HepG2 (cell line): Measurements from ENCODE around the gene MYH9. TPM values are rescaled to one million over a fixed set of nuclear protein-coding genes. Genes with fewer than 3 reads are reported as not detected.
A peak's percentile ranks its signal among the peaks of the same experiment; 100 is the strongest.

Source experiments
- ATF4 ChIP-seq, 2 experiments: fragments of 450-650 bp in 1 of 2; sonication (generic) in 1 of 2; formaldehyde crosslinking; IDR thresholded peaks; 2 replicates each; pipeline versions ENCODE4 v1.5.0 to v1.8.0; 2020 to 2022; ENCODE audit warnings: mild to moderate bottlenecking in 1 of 2, missing genetic modification reagents in 1 of 2
- CENPT ChIP-seq: sonication (generic); formaldehyde crosslinking; IDR thresholded peaks from 2 replicates; pipeline ENCODE4 v1.8.0; 2022; ENCODE audit warnings: low read depth, mild to moderate bottlenecking, moderate library complexity, missing genetic modification reagents
- DZIP1 ChIP-seq: sonication (generic); formaldehyde crosslinking; IDR thresholded peaks from 2 replicates; pipeline ENCODE4 v1.5.0; 2020; ENCODE audit warnings: mild to moderate bottlenecking, missing genetic modification reagents
- GABPB1 ChIP-seq: IDR thresholded peaks from 2 replicates; pipeline ENCODE4 v1.6.1; 2016; ENCODE audit warnings: mild to moderate bottlenecking, missing genetic modification reagents, moderate library complexity, missing compliant biosample characterization
- KDM4B ChIP-seq: sonication (generic); formaldehyde crosslinking; IDR thresholded peaks from 2 replicates; pipeline ENCODE4 v1.4.0; 2020; ENCODE audit warnings: missing genetic modification reagents
- LCORL ChIP-seq, 2 experiments: fragments of 450-650 bp in 1 of 2; sonication (generic) in 1 of 2; formaldehyde crosslinking in 1 of 2; IDR thresholded peaks; 2 replicates each; pipeline versions ENCODE4 v1.5.0 to v1.6.1; 2017 to 2020; ENCODE audit warnings: antibody characterized with exemption in 1 of 2, missing genetic modification reagents in 1 of 2
- MXD3 ChIP-seq: IDR thresholded peaks from 2 replicates; pipeline ENCODE4 v1.6.1; 2016; ENCODE audit warnings: mild to moderate bottlenecking, missing biosample characterization, missing genetic modification reagents
- REST ChIP-seq, 2 experiments: IDR thresholded peaks; 2 replicates each; pipeline ENCODE4 v1.6.1; 2011 to 2012; ENCODE audit warnings: low read length in 2 of 2, borderline replicate concordance in 1 of 2, low read depth in 1 of 2, mild to moderate bottlenecking in 1 of 2, moderate library complexity in 1 of 2
- RORA ChIP-seq: sonication (generic); formaldehyde crosslinking; IDR thresholded peaks from 2 replicates; pipeline ENCODE4 v1.5.0; 2020; ENCODE audit warnings: mild to moderate bottlenecking, missing genetic modification reagents, moderate library complexity
- SYNCRIP ChIP-seq: fragments of 200-400 bp; formaldehyde crosslinking; IDR thresholded peaks from 2 replicates; pipeline ENCODE4 v1.6.1; 2018; ENCODE audit warnings: mild to moderate bottlenecking, low read depth, low read length; ENCODE audit not compliant: insufficient read depth
- TFE3 ChIP-seq: IDR thresholded peaks from 2 replicates; pipeline ENCODE4 v1.6.1; 2016
- THRA ChIP-seq: sonication (generic); formaldehyde crosslinking; IDR thresholded peaks from 2 replicates; pipeline ENCODE4 v1.4.0; 2020; ENCODE audit warnings: missing genetic modification reagents, borderline replicate concordance
- ZKSCAN1 ChIP-seq: fragments of 150-350 bp; IDR thresholded peaks from 2 replicates; pipeline ENCODE4 v1.6.1; 2014; ENCODE audit warnings: low read length
- ZNF292 ChIP-seq: sonication (generic); formaldehyde crosslinking; IDR thresholded peaks from 2 replicates; pipeline ENCODE4 v1.8.1; 2022; ENCODE audit warnings: mild to moderate bottlenecking, low read depth, missing genetic modification reagents, borderline replicate concordance
- ZNF335 ChIP-seq: sonication (generic); formaldehyde crosslinking; IDR thresholded peaks from 2 replicates; pipeline ENCODE4 v1.4.0; 2020; ENCODE audit warnings: missing genetic modification reagents
- ZNF484 ChIP-seq: sonication (generic); formaldehyde crosslinking; IDR thresholded peaks from 2 replicates; pipeline ENCODE4 v1.5.1; 2020; ENCODE audit warnings: mild to moderate bottlenecking, low read depth, missing genetic modification reagents, borderline replicate concordance
- polyA plus RNA-seq, 8 experiments: library from polyadenylated mRNA; depleted of rRNA in 3 of 8; stranded (reverse) in 7 of 8; unstranded in 1 of 8; fragments of >200 nt; fragmentation: Illumina TruSeq in 4 of 8; extraction: Trizol in 4 of 8; gene quantifications; 2 replicates each; pipeline versions ENCODE4 v1.2.1 to v1.2.3, GENCODE V29; 2011 to 2016; ENCODE audit warnings: low read depth in 4 of 8, missing spikeins in 1 of 8, mixed read lengths in 1 of 8; ENCODE audit not compliant: insufficient read depth in 1 of 8
- total RNA-seq, 5 experiments: library from RNA; depleted of rRNA; stranded (reverse); fragments of >200 nt; fragmentation: Illumina TruSeq; extraction: Trizol; gene quantifications; 2 replicates each; pipeline ENCODE4 v1.2.3, GENCODE V29; 2016; ENCODE audit warnings: low read depth in 1 of 5

MYH9 gene
- total and polyA plus RNA-seq, 2 of the 13 experiments (the other 11 are each of a cell fraction or from before 2014, with no cell fraction given) = 50.7 to 98.5 TPM

GRCh38 chr22:36351921-36352802 is 35.6 kb downstream of the MYH9 start (continued):
- TF ChIP-seq THRA (CRISPR knock-in tag) (peak; percentile 68), DZIP1 (CRISPR knock-in tag) (no peak), TFE3 (CRISPR knock-in tag) (peak; percentile 68; the same call in 1 of the 2 replicates), ZKSCAN1 (no peak), ZNF292 (peak; percentile 87; the same call in 1 of the 2 replicates), GABPB1 (no peak; the same call in 1 of the 2 replicates), RORA (CRISPR knock-in tag) (no peak), CENPT (CRISPR knock-in tag) (0 out of 2 replicates have a peak, but pooled peaks have one; percentile 54), LCORL (IDR thresholded peaks at IDR 0.05) (0 out of 2 replicates have a peak, but pooled peaks have one; percentile 26), LCORL (CRISPR knock-in tag; IDR thresholded peaks at IDR 0.05) (peak; percentile 94), KDM4B (CRISPR knock-in tag) (peak; percentile 31; the same call in 1 of the 2 replicates), ZNF335 (no peak; the same call in 1 of the 2 replicates), ATF4 (CRISPR knock-in tag; IDR thresholded peaks at IDR 0.05) (no peak; a peak in 1 of 4 replicates), MXD3 (CRISPR knock-in tag) (peak; percentile 64; the same call in 1 of the 2 replicates), ZNF484 (CRISPR knock-in tag) (no peak), SYNCRIP (no peak), REST (IDR thresholded peaks at IDR 0.05; ENCODE audit: borderline replicate concordance in 1 of 2, low read depth in 1 of 2, low read length in 2 of 2) (no peak)
